ENCODE results near the gene IFT20.
A peak's percentile ranks its signal among the peaks of the same experiment; 100 is the strongest.

Gene IFT20, protein sequence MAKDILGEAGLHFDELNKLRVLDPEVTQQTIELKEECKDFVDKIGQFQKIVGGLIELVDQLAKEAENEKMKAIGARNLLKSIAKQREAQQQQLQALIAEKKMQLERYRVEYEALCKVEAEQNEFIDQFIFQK

DNA sequence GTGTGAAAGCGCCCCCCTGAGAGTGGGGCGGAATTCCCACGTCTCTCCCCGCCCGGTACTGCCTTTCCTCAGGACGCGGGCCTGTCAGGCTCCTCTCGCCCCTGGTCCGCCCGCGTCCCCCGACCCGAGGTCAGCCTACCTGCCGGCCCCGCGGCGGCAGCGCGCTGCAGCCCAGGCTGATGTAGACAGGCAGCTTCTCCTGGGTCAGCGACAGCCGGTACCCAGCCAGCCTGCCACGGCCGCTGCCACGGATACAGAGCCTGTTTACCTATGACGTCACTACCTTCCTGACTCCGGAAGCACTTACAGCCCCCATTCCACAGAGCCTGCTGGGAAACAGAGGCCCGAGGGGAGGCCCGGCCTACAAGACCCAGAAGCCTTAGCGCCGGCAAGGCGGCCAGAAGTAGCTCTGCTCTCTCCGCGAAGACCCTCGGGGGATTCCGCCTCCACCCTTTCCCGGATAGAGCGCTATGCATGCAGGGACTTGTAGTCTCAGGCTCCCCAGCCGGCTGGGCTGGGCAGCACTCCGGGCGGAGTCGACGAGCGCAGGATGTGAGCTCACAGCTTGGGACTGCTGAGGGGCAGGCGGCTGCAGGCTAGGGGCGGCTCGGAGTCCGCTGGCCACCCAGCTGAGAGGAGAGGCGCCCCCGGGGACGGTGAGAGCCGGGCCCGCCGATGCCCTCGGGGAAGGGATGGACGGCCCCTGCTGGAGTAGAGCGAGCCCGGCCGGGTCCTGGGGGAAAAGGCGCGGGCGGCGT is at the start of gene IFT20, which contains the start of gene TNFAIP1:
IFT20 (minus strand) TSS at position 272 of the 758 bp plus-strand sequence. CDS start 3,487 bp downstream, outside the sequence.
TNFAIP1 (plus strand) TSS at position 561 of the 758 bp plus-strand sequence. CDS start 3,761 bp downstream, outside the sequence.
- DNase-seq (ENCODE audit: low read depth, low spot score): peak; percentile 100

DNA sequence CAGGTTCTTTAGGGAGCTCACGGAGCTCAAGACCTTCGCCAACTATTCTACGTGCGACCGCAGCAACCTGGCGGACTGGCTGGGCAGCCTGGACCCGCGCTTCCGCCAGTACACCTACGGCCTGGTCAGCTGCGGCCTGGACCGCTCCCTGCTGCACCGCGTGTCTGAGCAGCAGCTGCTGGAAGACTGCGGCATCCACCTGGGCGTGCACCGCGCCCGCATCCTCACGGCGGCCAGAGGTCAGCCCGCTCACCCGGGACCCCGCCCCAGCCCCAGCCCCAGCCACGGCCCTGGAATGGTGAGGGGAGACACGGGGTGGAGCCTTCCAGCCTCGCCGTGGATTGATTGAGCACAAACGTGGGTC is 49.7 kb upstream of the IFT20 start:
- no peak for DNase-seq (ENCODE audit: low read depth, low spot score)

DNA sequence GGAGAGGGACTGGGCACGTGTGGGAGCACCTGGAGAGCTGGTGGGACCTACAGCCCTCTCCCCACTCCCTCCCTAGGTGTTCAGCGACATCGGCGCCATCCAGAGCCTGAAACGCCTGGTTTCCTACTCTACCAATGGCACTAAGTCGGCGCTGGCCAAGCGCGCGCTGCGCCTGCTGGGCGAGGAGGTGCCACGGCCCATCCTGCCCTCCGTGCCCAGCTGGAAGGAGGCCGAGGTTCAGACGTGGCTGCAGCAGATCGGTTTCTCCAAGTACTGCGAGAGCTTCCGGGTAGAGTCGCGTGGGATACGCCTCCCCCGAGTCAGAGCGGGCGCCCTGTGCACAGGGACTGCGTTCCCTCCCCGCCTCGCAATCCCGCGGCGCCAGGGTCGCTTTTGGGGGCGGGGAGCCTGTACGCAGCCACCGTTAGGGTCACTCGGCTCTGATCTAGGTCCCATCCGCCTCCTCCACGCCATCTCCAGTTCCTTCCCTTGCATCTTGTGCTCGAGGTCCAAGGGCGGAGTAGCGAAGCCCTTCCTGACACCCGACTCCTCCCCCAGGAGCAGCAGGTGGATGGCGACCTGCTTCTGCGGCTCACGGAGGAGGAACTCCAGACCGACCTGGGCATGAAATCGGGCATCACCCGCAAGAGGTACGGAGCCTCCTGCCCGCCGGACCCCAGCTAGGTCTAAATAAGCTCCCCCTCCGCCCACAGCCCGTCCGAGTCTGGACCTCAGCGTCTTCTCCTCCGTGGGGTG is 49.2 kb upstream of the IFT20 start:
- DNase-seq (ENCODE audit: low read depth, low spot score): no peak

DNA sequence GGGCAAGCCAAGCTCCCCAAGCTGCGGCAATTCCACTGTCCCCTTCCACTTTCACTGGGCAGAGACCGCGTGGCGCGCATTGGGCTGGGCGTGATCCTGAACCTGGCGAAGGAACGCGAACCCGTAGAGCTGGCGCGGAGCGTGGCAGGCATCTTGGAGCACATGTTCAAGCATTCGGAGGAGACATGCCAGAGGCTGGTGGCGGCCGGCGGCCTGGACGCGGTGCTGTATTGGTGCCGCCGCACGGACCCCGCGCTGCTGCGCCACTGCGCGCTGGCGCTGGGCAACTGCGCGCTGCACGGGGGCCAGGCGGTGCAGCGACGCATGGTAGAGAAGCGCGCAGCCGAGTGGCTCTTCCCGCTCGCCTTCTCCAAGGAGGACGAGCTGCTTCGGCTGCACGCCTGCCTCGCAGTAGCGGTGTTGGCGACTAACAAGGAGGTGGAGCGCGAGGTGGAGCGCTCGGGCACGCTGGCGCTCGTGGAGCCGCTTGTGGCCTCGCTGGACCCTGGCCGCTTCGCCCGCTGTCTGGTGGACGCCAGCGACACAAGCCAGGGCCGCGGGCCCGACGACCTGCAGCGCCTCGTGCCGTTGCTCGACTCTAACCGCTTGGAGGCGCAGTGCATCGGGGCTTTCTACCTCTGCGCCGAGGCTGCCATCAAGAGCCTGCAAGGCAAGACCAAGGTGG is 46.0 kb upstream of the IFT20 start:
- DNase-seq (ENCODE audit: low read depth, low spot score): peak; percentile 46

DNA sequence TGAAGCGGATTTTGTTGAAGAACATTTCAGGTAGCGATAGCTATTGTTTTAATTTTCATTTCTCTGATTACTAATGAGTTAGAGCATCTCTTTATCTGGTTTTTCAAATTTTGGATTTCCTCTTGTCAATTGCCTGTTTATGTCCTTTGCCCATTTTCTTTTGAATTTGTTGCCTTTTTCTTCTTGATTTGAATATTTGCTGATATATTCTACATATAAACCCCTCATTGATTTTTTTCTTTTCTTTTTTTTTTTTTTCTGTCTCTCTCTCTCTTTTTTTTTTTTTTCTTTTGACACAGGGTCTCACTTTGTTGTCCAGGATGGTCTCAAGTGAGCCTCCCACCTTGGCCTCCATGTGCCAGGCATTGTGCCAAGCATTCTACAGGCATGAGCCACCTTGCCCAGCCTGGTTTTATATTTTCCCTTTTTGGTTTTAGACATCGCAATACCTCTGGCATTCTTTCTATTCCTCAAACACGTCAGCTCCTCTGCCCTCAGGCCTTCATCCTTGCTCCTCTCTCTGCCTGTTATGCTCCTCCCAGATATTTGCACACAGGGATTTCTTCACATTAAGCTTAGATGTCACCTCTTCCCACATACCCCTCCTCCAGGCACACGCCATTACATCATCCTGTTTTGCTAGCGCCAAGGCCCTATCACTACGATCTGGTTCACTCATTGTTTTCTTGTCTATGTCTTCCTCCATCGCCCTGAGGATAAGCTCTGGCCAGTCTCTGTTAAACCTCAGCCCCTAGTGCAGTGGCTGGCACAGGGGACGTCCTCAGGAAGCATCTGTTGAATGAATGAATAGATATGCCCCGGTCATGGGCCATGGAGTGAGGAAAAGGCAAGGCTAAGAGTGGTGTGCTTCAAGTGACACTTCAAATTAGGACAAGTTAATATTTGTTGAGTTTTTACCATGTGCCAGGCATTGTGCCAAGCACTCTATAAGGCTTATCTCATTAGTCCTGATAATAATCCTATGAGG is 44.8 kb upstream of the IFT20 start:
- no peak for DNase-seq (ENCODE audit: low read depth, low spot score)

DNA sequence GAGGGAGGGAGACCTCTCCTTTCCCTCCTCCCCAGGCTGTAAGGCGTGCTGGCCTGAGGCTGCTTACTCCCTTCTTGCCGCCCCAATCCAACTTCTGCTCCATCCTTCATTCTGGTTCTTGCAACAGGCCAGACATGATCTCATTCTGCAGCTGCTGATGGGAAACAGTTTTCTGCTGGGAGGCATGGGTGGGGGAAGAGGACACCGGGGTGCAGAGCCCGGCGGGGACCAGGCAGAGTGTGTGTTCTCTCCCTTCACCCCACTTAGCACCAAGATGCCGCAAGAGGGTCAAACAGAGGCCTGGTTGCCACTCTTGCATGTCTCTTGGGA is 37.6 kb upstream of the IFT20 start:
- DNase-seq (ENCODE audit: low read depth, low spot score): no peak

DNA sequence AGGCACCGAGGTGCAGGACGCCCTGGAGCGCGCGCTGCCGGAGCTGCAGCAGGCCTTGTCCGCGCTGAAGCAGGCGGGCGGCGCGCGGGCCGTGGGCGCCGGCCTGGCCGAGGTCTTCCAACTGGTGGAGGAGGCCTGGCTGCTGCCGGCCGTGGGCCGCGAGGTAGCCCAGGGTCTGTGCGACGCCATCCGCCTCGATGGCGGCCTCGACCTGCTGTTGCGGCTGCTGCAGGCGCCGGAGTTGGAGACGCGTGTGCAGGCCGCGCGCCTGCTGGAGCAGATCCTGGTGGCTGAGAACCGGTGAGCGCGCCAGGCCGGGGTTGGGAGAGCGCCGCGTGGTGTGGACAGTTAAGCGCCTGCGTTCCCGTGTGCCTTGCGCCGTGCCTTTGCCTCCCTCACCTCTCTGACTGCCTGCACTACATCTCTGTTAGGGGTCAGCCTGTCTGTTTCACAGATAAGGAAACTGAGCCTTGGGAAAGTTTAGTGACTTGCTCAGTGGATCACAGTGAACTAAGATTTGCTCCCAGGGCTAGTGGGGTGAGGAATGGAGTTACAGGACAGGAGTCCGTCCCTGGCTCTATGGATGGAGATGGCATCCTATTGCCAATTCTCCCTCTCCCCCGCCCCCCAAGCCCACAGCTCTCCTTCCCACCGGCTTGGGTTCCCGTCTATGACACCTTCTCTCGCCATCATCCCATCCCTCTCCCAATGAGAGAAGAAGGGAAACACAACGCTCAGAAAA is 37.1 kb upstream of the IFT20 start:
- DNase-seq (ENCODE audit: low read depth, low spot score): peak; percentile 72

DNA sequence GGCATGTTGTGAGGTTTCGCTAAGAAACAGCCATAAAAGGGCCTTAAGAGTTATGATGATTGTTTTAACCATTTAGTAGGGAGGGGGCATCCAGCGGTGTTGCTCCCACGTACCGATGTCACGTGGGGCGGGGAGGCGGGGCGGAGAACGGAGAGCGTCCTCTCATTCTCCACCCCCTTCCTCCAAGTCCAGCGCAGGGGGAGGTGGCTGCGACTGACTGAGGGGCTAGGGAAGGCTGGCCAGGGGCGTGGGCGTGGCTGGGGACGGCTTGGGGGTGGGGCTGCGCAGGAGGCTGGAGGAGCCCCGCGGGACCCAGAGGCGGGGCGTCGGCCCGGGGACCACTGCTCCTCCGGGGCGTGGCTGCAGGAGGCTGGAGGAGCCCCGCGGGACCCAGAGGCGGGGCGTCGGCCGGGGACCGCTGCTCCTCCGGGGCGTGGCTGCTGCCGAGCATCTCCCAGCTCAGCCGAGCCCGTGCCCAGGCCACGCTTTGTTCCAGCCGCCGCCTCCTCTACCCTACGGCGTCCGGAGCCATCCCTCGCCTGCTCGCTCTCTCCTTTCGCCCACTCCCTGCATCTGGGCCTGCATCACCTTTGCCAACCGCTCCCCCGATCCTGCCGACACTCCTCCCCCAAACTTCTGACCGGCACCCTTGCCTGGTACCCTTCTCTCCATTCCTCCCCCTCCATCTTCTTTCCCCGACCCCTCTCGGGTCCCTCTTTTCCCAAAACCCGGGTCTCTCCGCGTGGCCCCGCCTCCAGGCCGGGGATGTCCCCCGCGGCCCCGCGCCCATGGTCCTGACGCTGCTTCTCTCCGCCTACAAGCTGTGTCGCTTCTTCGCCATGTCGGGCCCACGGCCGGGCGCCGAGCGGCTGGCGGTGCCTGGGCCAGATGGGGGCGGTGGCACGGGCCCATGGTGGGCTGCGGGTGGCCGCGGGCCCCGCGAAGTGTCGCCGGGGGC is 36.3 kb upstream of the IFT20 start, which contains the start of gene SARM1:
SARM1 (plus strand) TSS at position 450 of the 958 bp plus-strand sequence; CDS start at position 789, 339 bp downstream.
- peak; percentile 96 for DNase-seq (ENCODE audit: low read depth, low spot score)

DNA sequence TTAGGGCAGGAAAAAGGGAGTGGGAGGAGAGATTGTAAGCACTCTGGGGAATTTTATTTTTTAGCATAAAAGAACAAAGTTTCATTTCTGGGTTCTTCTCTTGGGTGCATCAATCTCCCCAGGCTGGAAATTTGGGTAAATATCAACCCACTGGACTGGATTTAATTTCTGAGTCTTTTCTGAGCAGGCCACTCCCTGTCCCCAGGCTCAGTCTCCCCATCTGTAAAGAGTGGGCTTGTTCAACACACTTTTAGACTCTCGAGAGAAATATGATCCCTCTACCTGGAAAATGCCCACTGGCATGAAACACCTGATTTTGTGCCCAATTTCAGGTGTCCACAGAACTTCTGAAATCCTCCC is 35.5 kb upstream of the IFT20 start:
- no peak for DNase-seq (ENCODE audit: low read depth, low spot score)

DNA sequence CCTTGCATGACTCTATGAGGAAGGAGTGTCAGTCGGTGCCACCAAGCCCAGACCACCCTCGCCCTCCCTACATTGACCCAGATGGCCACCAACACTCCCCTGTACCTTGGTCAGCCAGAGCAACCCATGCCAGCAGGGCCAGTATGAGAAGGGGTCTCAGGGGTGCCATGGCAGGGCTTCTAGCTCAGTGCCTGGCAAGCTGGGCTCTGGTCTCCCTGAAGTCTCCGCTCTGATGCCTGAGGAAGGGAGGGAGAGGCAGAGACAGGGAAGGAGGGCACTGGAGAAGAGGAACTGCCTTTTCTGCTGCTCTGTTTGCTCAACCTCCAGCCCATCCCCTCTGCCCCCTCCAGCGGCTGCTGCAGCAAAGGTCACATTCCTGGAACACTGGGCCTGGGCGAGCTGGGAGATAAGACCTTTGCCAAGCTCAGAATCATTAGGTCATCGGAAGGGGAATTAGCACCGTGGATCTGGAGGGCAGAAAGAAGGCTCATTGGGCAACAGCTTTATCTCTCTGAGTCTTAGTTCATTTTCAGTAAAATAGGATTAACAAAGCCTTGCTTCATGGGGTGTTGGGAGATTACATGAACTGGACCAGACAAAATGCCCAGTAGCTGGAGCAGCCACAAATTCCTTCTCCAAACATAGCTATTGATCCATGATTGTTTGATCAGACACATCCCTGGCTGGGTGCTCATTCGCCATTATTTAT is 34.9 kb upstream of the IFT20 start, which contains the start of gene VTN:
VTN (minus strand) TSS at position 273 of the 709 bp plus-strand sequence; CDS start at position 169, 104 bp downstream.
- peak; percentile 28 for DNase-seq (ENCODE audit: low read depth, low spot score)

DNA sequence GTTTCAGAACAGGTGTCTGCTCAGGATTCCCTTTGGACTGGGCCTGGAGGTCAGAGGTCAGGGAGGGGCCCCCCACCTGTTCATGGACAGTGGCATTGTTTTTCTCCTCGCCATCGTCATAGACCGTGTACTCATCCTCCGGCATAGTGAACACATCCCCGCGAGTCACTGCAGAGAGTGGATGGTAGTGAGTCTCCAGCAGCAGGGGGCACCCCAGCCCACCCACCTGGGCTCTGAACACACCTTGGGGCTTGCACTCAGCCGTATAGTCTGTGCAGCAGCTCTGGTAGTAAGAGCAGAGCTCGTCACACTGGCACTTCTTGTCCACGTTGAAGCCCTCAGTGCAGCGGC is 34.4 kb upstream of the IFT20 start:
- DNase-seq (ENCODE audit: low read depth, low spot score): no peak

DNA sequence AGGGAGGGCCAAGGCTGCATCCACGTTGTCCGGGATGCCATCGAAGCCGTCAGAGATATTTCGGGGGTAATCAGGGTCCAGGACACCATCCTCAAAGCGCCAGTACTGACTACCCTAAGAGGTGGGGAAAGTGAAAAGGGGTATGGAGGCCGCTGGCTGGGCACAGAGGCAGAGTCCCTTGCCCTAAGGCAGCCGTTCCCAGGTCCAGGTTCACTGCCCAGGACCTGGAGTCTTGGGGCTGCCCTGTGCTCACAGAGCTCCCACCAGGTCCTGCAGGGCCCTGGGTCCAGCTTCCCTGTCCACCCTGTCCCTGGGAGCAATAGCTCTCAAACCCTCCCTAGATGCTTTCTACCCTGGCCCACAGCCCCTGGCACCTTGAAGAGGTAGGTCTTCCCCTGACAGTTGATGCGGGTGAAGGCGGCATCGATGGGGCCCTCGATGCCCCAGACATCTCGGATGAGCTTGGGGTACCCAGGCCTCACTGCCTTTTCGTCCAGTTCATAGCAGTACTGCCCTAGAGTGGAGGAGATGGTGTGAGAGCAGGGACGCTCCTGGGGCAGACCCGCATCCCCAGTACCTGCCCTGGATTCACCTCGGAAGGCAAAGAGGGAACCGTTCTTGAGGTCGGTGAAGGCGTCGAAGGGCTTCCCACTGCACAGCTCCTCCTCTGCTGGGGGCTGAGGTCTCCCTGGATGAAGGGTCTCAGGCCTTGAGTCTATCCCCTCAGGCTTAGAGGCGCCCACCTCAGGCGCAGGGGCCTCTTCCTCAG is 33.8 kb upstream of the IFT20 start:
- no peak for DNase-seq (ENCODE audit: low read depth, low spot score)

DNA sequence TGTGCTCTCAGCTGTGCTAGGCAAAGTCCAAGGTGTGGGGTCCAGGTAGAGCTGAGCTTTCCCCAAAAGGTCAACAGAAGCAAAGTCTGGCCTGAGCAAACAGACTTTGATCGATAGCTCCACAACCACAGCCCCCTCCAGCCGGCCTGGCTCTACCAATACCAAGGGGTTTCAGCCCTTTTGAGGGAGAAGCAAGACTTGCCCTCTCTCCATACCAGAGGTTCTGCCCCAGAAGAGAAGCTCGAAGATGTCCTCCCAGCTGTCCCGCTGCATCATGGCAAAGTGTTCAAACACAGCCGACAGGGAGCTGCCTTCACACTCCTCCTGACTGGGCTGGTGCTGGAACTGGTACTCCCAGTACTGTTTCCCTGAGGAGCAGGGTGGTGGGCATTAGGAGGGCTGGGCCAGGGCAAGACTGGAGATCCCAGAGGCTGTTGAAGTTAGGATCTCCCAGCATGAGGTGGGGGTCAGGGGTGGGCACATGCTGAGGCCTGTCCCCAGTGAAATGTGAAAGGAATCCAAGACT is 33.1 kb upstream of the IFT20 start:
- DNase-seq (ENCODE audit: low read depth, low spot score): no peak

DNA sequence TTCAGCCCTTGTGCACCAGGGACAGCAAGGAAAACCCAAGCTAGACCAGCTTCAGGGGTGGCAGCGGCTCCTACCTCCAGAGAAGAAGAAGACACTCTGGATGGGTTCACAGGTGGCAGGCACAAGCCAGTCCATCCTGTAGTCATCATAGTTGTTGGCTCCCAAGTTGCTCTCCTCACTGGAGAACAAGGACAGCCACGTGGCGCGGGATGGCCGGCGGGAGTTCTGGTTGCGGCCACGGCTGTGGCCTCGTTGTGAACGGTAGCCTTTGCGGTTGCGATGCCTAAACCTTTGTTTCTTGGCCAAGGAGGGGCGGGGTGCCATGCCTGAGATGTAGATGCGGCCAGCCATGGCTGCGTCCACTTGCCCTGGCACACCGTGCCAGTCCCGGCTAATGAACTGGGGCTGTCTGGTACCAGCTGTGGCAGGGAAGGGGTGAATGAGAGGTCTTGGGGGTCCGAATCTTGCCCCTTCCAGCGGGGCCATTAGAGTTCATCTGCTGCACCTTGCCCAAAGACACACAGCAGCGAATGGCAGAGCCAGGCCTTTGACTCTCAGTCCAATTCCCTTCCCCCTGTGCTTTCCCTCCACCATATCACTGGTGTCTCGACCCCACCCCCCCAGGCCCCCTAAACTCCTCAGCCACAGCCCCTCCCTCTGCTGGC is 32.5 kb upstream of the IFT20 start:
- no peak for DNase-seq (ENCODE audit: low read depth, low spot score)

DNA sequence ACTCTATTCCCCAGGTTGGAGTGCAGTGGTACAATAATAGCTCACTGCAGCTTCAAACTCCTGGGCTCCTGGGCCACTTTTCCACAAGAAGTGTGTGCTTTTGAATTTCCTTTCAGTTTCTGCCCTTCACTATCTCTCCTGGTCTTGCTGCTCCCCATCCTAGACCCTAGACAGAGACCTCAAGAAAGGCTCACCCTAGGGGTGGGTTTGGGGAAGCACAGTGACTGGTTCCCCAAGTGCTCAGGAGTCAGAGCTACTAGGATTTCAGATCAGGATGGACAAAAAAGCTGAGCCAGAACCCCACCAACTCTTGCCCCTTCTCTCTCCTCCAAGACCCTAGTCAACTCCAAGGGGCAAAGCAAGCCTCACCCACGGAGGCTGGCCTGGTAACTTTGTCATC is 31.3 kb upstream of the IFT20 start:
- no peak for DNase-seq (ENCODE audit: low read depth, low spot score)

DNA sequence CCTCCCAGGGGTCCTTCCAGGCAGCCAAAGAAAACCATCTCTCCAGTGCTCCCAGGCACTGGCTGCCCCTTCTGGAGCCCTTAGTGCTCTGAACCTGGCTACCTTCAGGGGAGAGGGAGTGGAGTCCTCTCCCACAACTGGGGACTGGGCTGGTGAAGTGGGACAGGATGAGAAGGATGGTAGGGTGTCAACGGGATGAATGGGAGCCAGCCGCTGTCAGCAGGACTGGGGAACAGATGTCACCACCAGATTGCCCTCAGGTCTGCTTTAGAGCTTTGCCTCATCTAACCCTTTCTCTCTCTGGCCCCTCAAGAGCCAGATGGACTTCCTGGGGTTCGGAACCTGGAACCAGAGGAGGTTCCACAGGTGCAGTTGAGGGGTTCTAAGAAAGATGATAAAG is 30.2 kb upstream of the IFT20 start:
- no peak for DNase-seq (ENCODE audit: low read depth, low spot score)

Data from astrocyte of the hippocampus (primary cell).